ENCODE results near the gene TMEM240.
"Not testable (repeated sequence)": the region's sequence is repeated elsewhere in the genome, so short reads cannot be mapped to it uniquely, and the experiment has no call there.

- TF ChIP-seq CTCF (IDR thresholded peaks at IDR 0.05; ENCODE audit: borderline replicate concordance, extremely low read depth, low read length, poor library complexity, severe bottlenecking); EZH2 (IDR thresholded peaks at IDR 0.05; ENCODE audit: borderline replicate concordance, low read depth, low read length, severe bottlenecking): not testable (repeated sequence)
These were observed 54.6 kb downstream of the TMEM240 start for GRCh38 chr1:1485755-1486317.

All from DND-41 (cell line).